ENCODE results near the gene UGT3A2.

GRCh38 chr5:36013182-36013581 lies 53.5 kb downstream of the UGT3A2 start:
- TF ChIP-seq, protein P1, sequence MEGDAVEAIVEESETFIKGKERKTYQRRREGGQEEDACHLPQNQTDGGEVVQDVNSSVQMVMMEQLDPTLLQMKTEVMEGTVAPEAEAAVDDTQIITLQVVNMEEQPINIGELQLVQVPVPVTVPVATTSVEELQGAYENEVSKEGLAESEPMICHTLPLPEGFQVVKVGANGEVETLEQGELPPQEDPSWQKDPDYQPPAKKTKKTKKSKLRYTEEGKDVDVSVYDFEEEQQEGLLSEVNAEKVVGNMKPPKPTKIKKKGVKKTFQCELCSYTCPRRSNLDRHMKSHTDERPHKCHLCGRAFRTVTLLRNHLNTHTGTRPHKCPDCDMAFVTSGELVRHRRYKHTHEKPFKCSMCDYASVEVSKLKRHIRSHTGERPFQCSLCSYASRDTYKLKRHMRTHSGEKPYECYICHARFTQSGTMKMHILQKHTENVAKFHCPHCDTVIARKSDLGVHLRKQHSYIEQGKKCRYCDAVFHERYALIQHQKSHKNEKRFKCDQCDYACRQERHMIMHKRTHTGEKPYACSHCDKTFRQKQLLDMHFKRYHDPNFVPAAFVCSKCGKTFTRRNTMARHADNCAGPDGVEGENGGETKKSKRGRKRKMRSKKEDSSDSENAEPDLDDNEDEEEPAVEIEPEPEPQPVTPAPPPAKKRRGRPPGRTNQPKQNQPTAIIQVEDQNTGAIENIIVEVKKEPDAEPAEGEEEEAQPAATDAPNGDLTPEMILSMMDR (IDR thresholded peaks at IDR 0.05) = no peak
- TF ChIP-seq POLR2A (IDR thresholded peaks at IDR 0.05) = no peak
